Thyroid gland (tissue), 4 donors: Measurements from ENCODE around the gene SPOCK1. TPM values are rescaled to one million over a fixed set of nuclear protein-coding genes. Genes with fewer than 3 reads are reported as not detected.

Experiments
- DNase-seq, 2 donors: peaks; one replicate each; pipeline ENCODE4 v3.0.0-alpha.2; 2019
- H3K27ac ChIP-seq, 3 donors: fragments of 200-600 bp; sonication (generic); 1 replicate in 2 of 3; 2 replicates in 1 of 3; pipeline ENCODE4 v1.5.1; 2016 to 2019; ENCODE audit warnings: mild to moderate bottlenecking in 1 of 3, moderate library complexity in 1 of 3
- H3K27me3 ChIP-seq: fragments of 200-600 bp; sonication (generic); one replicate; pipeline ENCODE4 v1.5.1; 2019
- H3K36me3 ChIP-seq, 2 donors: fragments of 200-600 bp; sonication (generic); one replicate each; pipeline ENCODE4 v1.5.1; 2016 to 2019
- H3K4me1 ChIP-seq, 2 donors: fragments of 200-600 bp; sonication (generic); one replicate each; pipeline ENCODE4 v1.5.1; 2017 to 2019
- H3K4me3 ChIP-seq, 3 donors: fragments of 200-600 bp; sonication (generic); replicated peaks in 1 of 3; 1 replicate in 2 of 3; 2 replicates in 1 of 3; pipeline ENCODE4 v1.5.1; 2016; ENCODE audit warnings: mild to moderate bottlenecking in 1 of 3
- H3K9me3 ChIP-seq: fragments of 200-600 bp; sonication (generic); one replicate; pipeline ENCODE4 v1.5.1; 2017
- POLR2A ChIP-seq, 2 donors: fragments of 450-650 bp; IDR thresholded peaks; one replicate each; pipeline ENCODE4 v1.6.1; 2017; ENCODE audit warnings: antibody characterized with exemption in 2 of 2, mild to moderate bottlenecking in 2 of 2, moderate library complexity in 1 of 2
- WGBS, 2 donors: methylation state at CpG; one replicate each; pipeline ENCODE4 v1.1.5; 2017; 5-methylcytosine and 5-hydroxymethylcytosine counted together
- intact Hi-C: fragments of 100-400 bp; cut with DNase I; formaldehyde crosslinking; loops from one replicate; pipeline ENCODE4 v1.15.1; 2023
- total RNA-seq, 4 donors: library from RNA; depleted of rRNA; stranded (reverse); fragments of >200 nt; gene quantifications; one replicate each; pipeline ENCODE4 v1.2.3, GENCODE V29; 2016
- TF ChIP-seq, protein P1 (sequence below), 6 experiments: fragments of 200-600 bp in 3 of 6; fragments of 450-650 bp in 3 of 6; sonication (generic) in 3 of 6; IDR thresholded peaks; one replicate each; pipeline ENCODE4 v1.5.1; 2016 to 2019; ENCODE audit warnings: antibody characterized with exemption in 6 of 6, mild to moderate bottlenecking in 2 of 6, inconsistent platforms in 1 of 6, moderate library complexity in 1 of 6

SPOCK1 gene
- total RNA-seq, 4 donors from 2014 or later: 15.8 to 34.1 (median 27.5) TPM

- no peaks in the 10 kb centered on the region for H3K9me3 ChIP-seq
- H3K4me1 ChIP-seq: no peaks in the 10 kb centered on the region
- H3K27me3 ChIP-seq: no peaks in the 10 kb centered on the region
- DNase-seq: no peak
- H3K4me3 ChIP-seq: no peak overlapping the region
- no peaks in the 10 kb centered on the region for H3K36me3 ChIP-seq
- WGBS, 2 donors: 82 to 83% methylated on average over 3 of the region's 3 CpGs
- intact Hi-C loops: no loop called here
- no peak for TF ChIP-seq POLR2A (IDR thresholded peaks at IDR 0.05)
- TF ChIP-seq, protein P1, sequence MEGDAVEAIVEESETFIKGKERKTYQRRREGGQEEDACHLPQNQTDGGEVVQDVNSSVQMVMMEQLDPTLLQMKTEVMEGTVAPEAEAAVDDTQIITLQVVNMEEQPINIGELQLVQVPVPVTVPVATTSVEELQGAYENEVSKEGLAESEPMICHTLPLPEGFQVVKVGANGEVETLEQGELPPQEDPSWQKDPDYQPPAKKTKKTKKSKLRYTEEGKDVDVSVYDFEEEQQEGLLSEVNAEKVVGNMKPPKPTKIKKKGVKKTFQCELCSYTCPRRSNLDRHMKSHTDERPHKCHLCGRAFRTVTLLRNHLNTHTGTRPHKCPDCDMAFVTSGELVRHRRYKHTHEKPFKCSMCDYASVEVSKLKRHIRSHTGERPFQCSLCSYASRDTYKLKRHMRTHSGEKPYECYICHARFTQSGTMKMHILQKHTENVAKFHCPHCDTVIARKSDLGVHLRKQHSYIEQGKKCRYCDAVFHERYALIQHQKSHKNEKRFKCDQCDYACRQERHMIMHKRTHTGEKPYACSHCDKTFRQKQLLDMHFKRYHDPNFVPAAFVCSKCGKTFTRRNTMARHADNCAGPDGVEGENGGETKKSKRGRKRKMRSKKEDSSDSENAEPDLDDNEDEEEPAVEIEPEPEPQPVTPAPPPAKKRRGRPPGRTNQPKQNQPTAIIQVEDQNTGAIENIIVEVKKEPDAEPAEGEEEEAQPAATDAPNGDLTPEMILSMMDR (IDR thresholded peaks at IDR 0.05): no peak
- H3K27ac ChIP-seq: no peak overlapping the region
These were observed 406.3 kb downstream of the SPOCK1 start for GRCh38 chr5:137092831-137093230.

DNA sequence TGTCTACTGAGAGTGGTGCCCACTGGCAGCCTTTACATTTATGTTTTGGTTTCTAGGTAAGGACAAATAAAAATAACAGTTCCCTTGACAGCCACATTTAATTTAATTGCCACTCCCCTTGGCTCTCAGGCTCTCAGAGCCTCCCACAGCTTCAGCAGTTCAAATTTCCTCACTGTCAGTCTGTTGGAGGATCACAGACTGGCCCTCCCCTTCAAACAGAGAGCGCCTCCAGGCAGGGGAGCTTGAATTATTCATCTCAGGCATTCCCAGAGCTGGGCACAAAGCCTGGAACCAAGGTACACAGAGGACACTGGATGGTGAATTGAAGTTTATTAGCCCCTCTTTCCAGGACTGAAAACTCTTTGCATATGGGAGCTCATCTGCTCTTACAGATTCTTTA is 407.7 kb downstream of the SPOCK1 start:
- H3K27me3 ChIP-seq: no peaks in the 10 kb centered on the region
- intact Hi-C loops: no loop called here
- 38 to 64% methylated on average over 1 of the region's 1 CpG for WGBS, 2 donors
- H3K4me3 ChIP-seq: no peak overlapping the region
- H3K9me3 ChIP-seq: no peaks in the 10 kb centered on the region
- no peaks in the 10 kb centered on the region for H3K4me1 ChIP-seq
- TF ChIP-seq, protein P1 (IDR thresholded peaks at IDR 0.05): no peak
- no peak for TF ChIP-seq POLR2A (IDR thresholded peaks at IDR 0.05)
- no peak for DNase-seq
- no peaks in the 10 kb centered on the region for H3K36me3 ChIP-seq
- H3K27ac ChIP-seq: no peak overlapping the region

DNA sequence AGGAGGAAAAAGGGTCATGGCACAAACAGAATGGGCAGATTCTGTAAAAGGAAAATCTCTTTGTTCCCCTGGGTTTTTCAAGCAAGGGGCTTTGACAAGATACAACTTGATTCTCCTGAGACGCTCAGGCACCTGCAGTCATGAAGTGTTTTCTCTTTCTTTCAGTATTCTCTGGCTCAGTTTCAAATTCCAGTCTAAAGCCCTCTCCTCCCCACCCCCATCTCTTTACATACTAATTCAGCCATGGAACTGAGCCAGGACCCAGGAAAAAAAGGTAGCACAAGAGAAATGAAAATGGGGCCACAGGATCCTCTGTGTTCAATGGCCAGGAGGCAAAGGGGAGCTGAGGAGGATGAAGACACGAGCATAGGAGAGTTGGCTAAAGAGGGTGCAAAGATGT is 408.4 kb downstream of the SPOCK1 start:
- H3K36me3 ChIP-seq: no peaks in the 10 kb centered on the region
- intact Hi-C loops: no loop called here
- no peak for DNase-seq
- H3K4me1 ChIP-seq: no peaks in the 10 kb centered on the region
- no peaks in the 10 kb centered on the region for H3K9me3 ChIP-seq
- H3K4me3 ChIP-seq: no peak overlapping the region
- no peaks in the 10 kb centered on the region for H3K27me3 ChIP-seq
- no peak overlapping the region for H3K27ac ChIP-seq
- WGBS, 2 donors: 39 to 83% methylated on average over 2 of the region's 2 CpGs
- TF ChIP-seq POLR2A (IDR thresholded peaks at IDR 0.05): no peak
- TF ChIP-seq, protein P1 (IDR thresholded peaks at IDR 0.05): no peak

- 77 to 96% methylated on average over 1 of the region's 1 CpG for WGBS, 2 donors
- Histone ChIP-seq H3K36me3 (no peaks in the 10 kb centered on the region), H3K4me1 (no peaks in the 10 kb centered on the region), H3K9me3 (no peaks in the 10 kb centered on the region), H3K27me3 (no peaks in the 10 kb centered on the region), H3K4me3 (no peak overlapping the region), H3K27ac (no peak overlapping the region)
- no peak for DNase-seq
- TF ChIP-seq, protein P1 (IDR thresholded peaks at IDR 0.05): no peak
- TF ChIP-seq POLR2A (IDR thresholded peaks at IDR 0.05): no peak
- intact Hi-C loops: no loop called here
These were observed 409.0 kb downstream of the SPOCK1 start for GRCh38 chr5:137090151-137090550.

GRCh38 chr5:137088175-137088574 is 411.0 kb downstream of the SPOCK1 start:
- DNase-seq: no peak
- no peaks in the 10 kb centered on the region for H3K36me3 ChIP-seq
- 86 to 88% methylated on average over 6 of the region's 6 CpGs for WGBS, 2 donors
- intact Hi-C loops: no loop called here
- TF ChIP-seq, protein P1 (IDR thresholded peaks at IDR 0.05): no peak
- no peak for TF ChIP-seq POLR2A (IDR thresholded peaks at IDR 0.05)
- H3K4me3 ChIP-seq: no peak overlapping the region
- H3K27me3 ChIP-seq: no peaks in the 10 kb centered on the region
- H3K27ac ChIP-seq: no peak overlapping the region
- no peaks in the 10 kb centered on the region for H3K9me3 ChIP-seq
- no peaks in the 10 kb centered on the region for H3K4me1 ChIP-seq
